ENCODE data around the gene HOXD13.

- no peak for TF ChIP-seq SUZ12 (IDR thresholded peaks at IDR 0.05; ENCODE audit: extremely low read depth, insufficient read depth, insufficient read length)
- TF ChIP-seq ZNF274 (IDR thresholded peaks at IDR 0.05; ENCODE audit: low read depth, low read length), result no peak
- no peak for TF ChIP-seq YY1 (IDR thresholded peaks at IDR 0.05; ENCODE audit: insufficient read depth, insufficient read length)
These were observed 46.6 kb downstream of the HOXD13 start for GRCh38 chr2:176138923-176139660.
